HG02678 (cell line): ENCODE results near the gene CRMP1.

Source experiments
- ATAC-seq: cut with Tn5 transposase; IDR thresholded peaks from one replicate; pipeline ENCODE4 v1.9.1; 2021; ENCODE audit warnings: mild to moderate bottlenecking, moderate library complexity; ENCODE audit not compliant: unreplicated experiment

CRMP1 gene

GRCh38 chr4:5893004-5893580 lies at the start of gene CRMP1:
TSS of gene CRMP1 (minus strand) at chr4:5893086. CDS start at chr4:5892969, 117 bp downstream.
- ATAC-seq = no peak

DNA sequence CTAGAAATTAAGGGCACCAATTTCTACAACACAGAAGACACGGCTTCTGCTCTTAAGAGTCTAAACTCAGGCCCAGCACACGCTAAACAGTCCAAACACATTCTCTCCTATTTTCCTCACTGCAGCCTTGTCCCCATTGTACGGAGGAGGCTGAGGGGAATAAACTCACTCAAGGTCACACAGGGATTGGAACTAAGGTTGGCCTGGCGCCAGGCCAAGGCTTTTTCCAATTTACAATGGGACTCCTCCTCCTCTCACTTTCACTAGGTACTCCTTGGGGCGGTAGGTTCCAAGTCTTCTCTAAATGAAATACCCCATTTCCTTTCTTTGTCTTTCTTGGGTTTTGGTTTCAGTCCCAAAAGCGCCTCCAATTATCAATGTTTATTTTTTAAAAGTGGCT lies 48.7 kb upstream of the CRMP1 start:
- no peak for ATAC-seq

DNA sequence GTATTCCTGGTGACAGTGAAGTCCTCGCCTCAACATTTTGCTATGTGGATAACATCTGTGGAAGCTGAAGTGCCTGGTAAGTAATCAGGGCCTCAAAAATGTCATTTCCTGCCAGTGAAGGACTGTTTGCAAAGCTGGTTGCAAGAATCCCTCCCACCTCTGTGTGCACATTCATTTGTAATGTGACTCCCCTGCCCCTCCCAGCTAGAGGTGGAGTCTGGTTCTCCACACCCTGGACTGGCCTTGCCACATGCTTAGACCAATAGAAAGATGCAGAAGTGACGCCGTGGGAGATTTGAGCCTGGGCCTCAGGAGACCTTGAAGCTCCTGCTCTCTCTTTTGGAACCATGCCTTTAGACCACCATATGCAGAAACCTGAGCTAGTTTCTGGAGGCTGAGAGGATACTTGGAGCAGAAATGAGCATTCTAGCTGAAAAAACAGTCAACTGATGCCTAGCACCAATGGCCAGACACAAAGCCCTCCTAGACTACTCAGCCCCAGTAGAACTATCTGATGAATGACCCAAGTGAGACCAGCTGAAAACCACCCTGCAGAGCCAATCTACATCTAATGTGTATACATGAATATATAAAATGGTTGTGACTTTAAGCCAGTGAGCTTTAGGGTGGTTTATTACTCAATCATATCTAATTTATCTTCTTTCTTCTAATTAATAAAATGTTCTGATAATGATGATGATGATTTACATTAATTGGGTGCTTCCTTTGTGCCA lies 47.8 kb upstream of the CRMP1 start:
- no peak for ATAC-seq

DNA sequence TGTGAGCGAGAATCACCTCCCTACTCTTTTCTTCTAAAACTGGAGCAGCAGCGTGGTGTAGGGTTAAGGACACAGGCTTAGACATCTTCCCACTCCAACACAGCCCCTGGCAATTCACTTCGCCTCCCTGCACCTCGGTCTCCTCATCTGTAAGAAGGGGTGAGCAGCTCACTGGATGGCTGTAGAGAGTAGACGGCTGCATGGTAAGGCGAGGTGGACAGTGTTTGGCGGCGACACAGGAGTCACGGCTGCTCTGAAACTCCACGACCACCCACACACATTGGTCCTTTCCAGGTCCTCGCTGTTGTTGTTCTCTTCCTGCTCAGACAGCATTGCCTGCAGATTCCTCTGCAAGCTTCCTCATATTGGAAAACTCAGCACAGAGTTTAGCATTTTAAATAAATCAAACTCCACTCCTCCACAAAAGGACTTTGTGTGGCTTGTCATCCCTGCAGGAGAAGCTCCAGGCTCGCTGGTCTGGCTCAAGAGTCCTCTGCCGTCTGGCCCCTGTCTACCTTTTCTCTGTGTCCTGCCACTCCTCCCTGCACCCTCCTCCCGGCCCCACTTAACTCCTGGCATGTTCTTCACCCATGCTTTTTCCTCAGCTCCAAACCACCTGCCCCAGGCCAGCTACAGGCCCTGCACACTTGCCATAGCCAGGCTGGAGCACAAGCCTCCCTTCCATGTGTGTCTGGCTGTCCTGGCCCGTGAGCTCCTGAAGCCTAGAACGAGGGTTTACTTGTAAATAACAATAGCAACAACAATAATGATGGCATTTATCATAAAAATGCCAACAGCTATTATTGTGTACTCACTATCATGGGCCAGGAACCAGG lies 41.3 kb upstream of the CRMP1 start:
- ATAC-seq = no peak

DNA sequence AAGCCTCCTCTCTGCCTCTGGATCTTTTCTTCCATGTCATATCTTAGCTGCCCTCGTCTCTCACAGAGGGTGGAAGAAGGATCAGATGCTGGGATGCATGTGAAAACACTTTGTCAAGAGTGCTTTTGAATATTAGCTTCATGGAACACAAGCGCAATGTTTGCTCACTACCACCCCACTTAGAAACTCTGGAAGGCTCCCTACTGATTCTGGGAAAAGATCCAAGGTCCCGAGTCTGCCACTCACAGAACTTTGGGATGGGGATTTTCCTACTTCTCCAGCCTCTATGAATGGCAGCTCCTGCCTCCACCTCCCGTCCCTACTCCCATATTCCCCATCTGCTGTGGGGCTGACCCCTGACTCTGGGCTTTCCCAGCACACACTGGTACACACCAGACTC lies 40.2 kb upstream of the CRMP1 start:
- no peak for ATAC-seq

GRCh38 chr4:5932035-5932568 lies 39.2 kb upstream of the CRMP1 start:
- ATAC-seq = no peak

DNA sequence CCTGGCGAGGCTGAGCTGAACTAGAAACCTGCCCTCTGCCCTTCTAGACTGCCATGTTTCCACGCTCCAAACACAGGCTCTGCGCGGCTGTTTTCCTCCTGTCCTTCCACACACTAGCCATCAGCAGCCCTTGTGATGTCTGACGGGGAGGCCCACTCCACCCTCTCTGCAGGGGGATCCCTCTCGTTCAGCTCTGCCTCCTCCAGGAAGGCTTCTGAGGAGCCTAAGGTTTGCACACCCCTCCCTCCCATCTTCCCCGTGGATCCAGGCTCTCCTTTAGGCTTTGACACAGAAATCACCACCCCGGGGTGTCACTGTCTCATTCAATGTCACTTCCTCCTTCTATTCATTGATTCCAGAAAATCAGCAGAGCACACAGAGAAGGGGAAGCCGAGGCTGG lies 38.6 kb upstream of the CRMP1 start:
- no peak for ATAC-seq

- no peak for ATAC-seq
Measured at GRCh38 chr4:5930876-5931275, 38.0 kb upstream of the CRMP1 start.

- ATAC-seq = no peak
Measured at GRCh38 chr4:5930456-5930855, 37.6 kb upstream of the CRMP1 start.

DNA sequence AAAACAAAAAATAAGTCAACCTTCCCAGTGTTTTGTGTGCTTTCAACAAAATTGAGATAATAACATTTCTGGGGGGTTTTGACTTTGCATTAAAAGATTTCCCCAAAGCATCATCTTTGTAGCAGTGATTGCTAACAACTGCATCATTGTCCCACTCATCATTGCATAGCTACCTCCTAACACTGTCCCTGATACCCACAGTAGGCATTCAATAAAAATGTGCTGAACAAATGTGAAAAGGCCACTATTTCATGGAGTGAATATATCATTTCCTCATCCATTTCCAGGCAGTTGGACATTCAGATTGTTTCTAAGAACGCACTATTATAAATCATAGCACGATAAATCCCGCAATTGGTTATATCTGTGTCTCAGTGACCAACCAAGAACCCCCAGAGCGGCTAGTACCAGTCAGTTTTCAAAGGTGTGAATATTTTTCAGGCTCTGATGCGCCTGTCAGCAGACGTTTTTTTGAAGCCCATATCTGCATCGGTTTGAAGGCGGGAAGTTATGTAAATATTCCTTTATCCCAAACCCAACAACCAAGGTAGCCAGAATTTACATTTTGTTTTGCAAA lies 36.0 kb upstream of the CRMP1 start:
- ATAC-seq = no peak

DNA sequence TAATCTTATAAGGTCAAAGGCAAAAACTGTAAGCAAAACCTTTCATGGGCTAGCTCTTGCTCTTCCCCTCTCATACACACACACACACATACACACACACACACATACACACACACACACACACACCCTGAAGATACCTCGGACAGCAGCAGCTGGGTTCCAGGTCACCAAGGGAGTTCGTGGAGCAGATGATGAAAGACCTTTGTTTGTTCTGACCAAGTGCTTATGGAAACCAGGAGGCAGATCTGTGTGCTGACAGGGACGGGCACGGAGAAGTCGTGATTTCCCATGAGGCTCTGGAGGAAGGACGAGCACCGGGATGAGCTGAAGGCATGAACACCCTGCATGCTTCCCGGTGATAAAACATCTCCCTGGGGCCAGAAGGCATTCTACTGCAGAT lies 35.4 kb upstream of the CRMP1 start:
- ATAC-seq = no peak

DNA sequence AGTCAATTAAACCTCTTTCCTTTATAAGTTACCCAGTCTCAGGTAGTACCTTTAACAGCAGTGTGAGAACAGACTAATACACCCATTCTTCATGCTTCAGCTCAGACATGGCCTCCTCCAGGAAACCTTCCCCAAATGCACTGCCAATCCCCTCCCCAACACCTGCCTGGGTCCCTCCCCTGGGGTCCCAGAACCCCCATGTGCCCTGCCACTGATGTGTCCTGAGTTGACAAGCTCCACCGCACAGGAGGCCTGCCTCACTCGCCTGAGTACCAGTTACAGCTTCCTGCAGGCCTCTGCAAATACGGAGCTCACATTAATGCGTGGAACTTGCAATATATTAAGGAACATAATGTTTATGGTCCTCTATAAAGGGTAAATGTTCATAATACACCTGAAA lies 34.9 kb upstream of the CRMP1 start:
- no peak for ATAC-seq

DNA sequence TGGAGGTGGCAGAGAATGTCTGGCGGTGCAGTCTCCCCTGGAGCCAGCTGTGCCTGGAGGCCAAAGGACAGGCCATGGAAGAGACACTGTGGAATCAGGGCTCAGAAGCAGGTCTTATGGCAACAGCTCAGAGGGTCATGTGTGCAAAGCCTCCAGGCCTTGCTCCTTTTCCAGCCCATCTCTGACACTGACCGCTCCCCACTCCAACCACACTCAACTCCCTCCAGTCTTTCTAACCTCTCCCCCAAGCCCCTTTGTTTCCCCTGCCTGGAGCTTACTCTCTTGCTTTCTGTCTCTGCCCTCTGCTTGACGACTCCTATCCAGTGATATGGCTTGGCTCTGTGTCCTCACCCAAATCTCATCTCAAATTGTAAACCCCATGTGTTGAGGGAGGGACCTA lies 34.2 kb upstream of the CRMP1 start:
- ATAC-seq = no peak

DNA sequence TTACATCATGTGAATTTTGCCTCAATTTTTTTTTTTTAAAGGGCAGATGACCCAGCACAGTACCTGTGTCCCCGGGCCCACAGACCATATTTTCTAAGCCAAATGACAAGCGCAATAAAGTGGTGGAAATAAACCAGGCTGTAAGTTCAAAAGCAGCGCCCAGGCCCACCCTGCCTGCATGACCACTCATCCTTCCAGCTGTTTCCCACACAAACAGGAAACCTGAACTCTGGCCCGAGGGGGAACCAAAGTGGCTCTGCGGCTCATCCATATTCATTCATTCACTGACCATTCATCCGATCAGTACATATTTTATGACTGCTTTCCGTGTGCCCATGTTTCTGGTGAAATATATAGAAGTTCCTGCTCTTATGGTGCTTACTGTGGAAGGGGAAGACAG lies 33.7 kb upstream of the CRMP1 start:
- ATAC-seq = no peak

GRCh38 chr4:5925419-5926200 lies 32.7 kb upstream of the CRMP1 start:
- no peak for ATAC-seq

GRCh38 chr4:5924461-5925125 lies 31.7 kb upstream of the CRMP1 start:
- no peak for ATAC-seq

- no peak for ATAC-seq
Measured at GRCh38 chr4:5923376-5923775, 30.5 kb upstream of the CRMP1 start.

GRCh38 chr4:5922556-5922955 lies 29.7 kb upstream of the CRMP1 start:
- ATAC-seq = no peak

DNA sequence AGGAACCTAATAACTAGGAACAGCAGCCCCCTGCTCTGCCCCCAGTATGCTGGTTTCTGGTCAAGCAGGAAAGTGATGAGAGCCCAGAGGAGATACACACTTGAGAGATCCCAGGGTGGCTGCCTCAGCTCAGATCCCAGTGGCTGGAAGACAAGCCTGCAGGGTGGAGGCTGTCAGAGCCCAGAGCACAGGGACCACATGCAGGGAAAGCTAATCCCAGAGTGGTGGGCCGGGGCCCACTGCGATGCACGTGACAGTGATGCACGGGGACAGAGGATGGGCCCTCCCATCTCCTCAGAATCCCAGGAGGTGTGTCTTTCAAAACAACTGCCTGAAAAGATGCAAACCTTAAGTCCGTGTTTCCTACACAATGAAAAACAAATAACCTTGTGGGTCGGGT lies 29.1 kb upstream of the CRMP1 start:
- ATAC-seq = no peak
